Endothelial cell of umbilical vein (primary cell): ENCODE data around the gene PPIE. TPM values are rescaled to one million over a fixed set of nuclear protein-coding genes. Genes with fewer than 3 reads are reported as not detected.

Source experiments
- BruUV-seq: library from RNA; stranded (reverse); fragments of 400-500 nt; replicated peaks from 2 replicates; lab custom pipeline; 2021; lab: Mats Ljungman, UMichigan
- CTCF ChIA-PET: fragments of 300-600, 350-600 bp; sonication (Branson Sonifier 250); formaldehyde crosslinking; loops from one replicate; lab custom pipeline; 2021; ENCODE audit warnings: antibody characterized with exemption, inconsistent platforms; lab: Charles Lee
- POLR2A ChIA-PET: fragments of 300-600, 350-600 bp; sonication (Branson Sonifier 250); formaldehyde crosslinking; loops from one replicate; lab custom pipeline; 2021; ENCODE audit warnings: antibody characterized with exemption, inconsistent platforms; lab: Charles Lee
- DNase-seq: peaks from one replicate; pipeline ENCODE4 v3.0.0-alpha.2; 2011; ENCODE audit warnings: low read depth, low spot score
- FAIRE-seq: peaks from 2 replicates; lab custom pipeline; 2011; peaks lifted over from hg19 to GRCh38; lab: Jason Lieb, UNC
- H2AFZ ChIP-seq: 2 replicates; pipeline ENCODE4 v1.6.0; 2012; ENCODE audit warnings: low read depth, low read length, control low read depth, inconsistent platforms
- H3K27ac ChIP-seq: 2 replicates; pipeline ENCODE4 v1.5.1; 2011; ENCODE audit warnings: low read depth, mild to moderate bottlenecking, control low read depth, low read length, moderate library complexity; ENCODE audit not compliant: insufficient read depth
- H3K27me3 ChIP-seq, 2 experiments: 2 replicates each; pipeline versions ENCODE4 v1.6.0 to v1.6.1; 2011; ENCODE audit warnings: low read length in 2 of 2, mixed read lengths in 1 of 2; ENCODE audit not compliant: control insufficient read depth in 2 of 2, insufficient read depth in 2 of 2
- H3K36me3 ChIP-seq, 2 experiments: 2 replicates in 1 of 2; 3 replicates in 1 of 2; pipeline ENCODE4 v1.5.1; 2011; ENCODE audit warnings: low read length in 2 of 2, mild to moderate bottlenecking in 1 of 2, moderate library complexity in 1 of 2; ENCODE audit not compliant: control insufficient read depth in 2 of 2, insufficient read depth in 2 of 2; ENCODE audit errors: extremely low read depth in 1 of 2
- H3K4me1 ChIP-seq: 3 replicates; pipeline ENCODE4 v1.5.1; 2011; ENCODE audit warnings: mild to moderate bottlenecking, low read length; ENCODE audit not compliant: control insufficient read depth, insufficient read depth; ENCODE audit errors: extremely low read depth
- H3K4me2 ChIP-seq: 2 replicates; pipeline ENCODE4 v1.6.1; 2011; ENCODE audit warnings: low read length, control low read depth, mixed read lengths; ENCODE audit not compliant: insufficient read depth
- H3K4me3 ChIP-seq, 3 experiments: fragments of 200-600 bp in 1 of 3; sonication (generic), shearing (Covaris generic) in 1 of 3; replicated peaks in 1 of 3; 2 replicates each; pipeline ENCODE4 v1.5.1; 2011 to 2016; ENCODE audit warnings: control low read depth in 3 of 3, low read length in 3 of 3, mild to moderate bottlenecking in 2 of 3, inconsistent platforms in 1 of 3, low read depth in 1 of 3, moderate library complexity in 1 of 3; ENCODE audit not compliant: insufficient read depth in 1 of 3
- H3K79me2 ChIP-seq: 2 replicates; pipeline ENCODE4 v1.6.0; 2012; ENCODE audit warnings: low read length, inconsistent platforms; ENCODE audit not compliant: control insufficient read depth, insufficient read depth
- H3K9ac ChIP-seq: replicated peaks from 2 replicates; pipeline ENCODE3; 2011; ENCODE audit warnings: low read length, control low read depth; ENCODE audit not compliant: insufficient read depth; ENCODE audit errors: extremely low read depth
- H3K9me1 ChIP-seq: replicated peaks from 3 replicates; pipeline ENCODE4 v1.6.0; 2011; ENCODE audit warnings: mild to moderate bottlenecking, low read length; ENCODE audit not compliant: control insufficient read depth, insufficient read depth; ENCODE audit errors: extremely low read depth
- H3K9me3 ChIP-seq: replicated peaks from 2 replicates; pipeline ENCODE4 v1.5.1; 2012; ENCODE audit warnings: low read length, inconsistent platforms; ENCODE audit not compliant: control insufficient read depth, insufficient read depth
- H4K20me1 ChIP-seq: replicated peaks from 2 replicates; pipeline ENCODE3; 2011; ENCODE audit warnings: mild to moderate bottlenecking, low read length; ENCODE audit not compliant: control insufficient read depth, insufficient read depth; ENCODE audit errors: extremely low read depth
- CTCF ChIP-seq, 2 donors: IDR thresholded peaks; 1 replicate in 1 of 2; 2 replicates in 1 of 2; pipeline ENCODE4 v1.5.1; 2011; ENCODE audit warnings: low read length in 2 of 2, mild to moderate bottlenecking in 2 of 2, moderate library complexity in 2 of 2, control low read depth in 1 of 2, inconsistent platforms in 1 of 2, low read depth in 1 of 2; ENCODE audit not compliant: insufficient read depth in 1 of 2; ENCODE audit errors: extremely low read depth in 1 of 2
- EZH2 ChIP-seq: IDR thresholded peaks from 2 replicates; pipeline ENCODE4 v1.6.1; 2012; ENCODE audit warnings: borderline replicate concordance, low read depth, mild to moderate bottlenecking, moderate library complexity, low read length, inconsistent platforms; ENCODE audit not compliant: severe bottlenecking
- FOS ChIP-seq: IDR thresholded peaks from 2 replicates; pipeline ENCODE4 v1.6.1; 2011; ENCODE audit warnings: mild to moderate bottlenecking, low read length, moderate library complexity, borderline replicate concordance; ENCODE audit not compliant: insufficient read depth
- GATA2 ChIP-seq: IDR thresholded peaks from 2 replicates; pipeline ENCODE4 v1.7.0; 2011; ENCODE audit warnings: low read depth, mild to moderate bottlenecking, moderate library complexity, mixed read lengths, low read length; ENCODE audit not compliant: insufficient read length, insufficient read depth
- JUN ChIP-seq: IDR thresholded peaks from 2 replicates; pipeline ENCODE4 v1.6.1; 2011; ENCODE audit warnings: borderline replicate concordance, low read depth; ENCODE audit not compliant: insufficient read length, insufficient read depth
- MYC ChIP-seq: IDR thresholded peaks from one replicate; pipeline ENCODE4 v1.6.1; 2011; ENCODE audit warnings: mild to moderate bottlenecking, low read depth, low read length
- POLR2A ChIP-seq: IDR thresholded peaks from 2 replicates; pipeline ENCODE4 v1.6.1; 2012; ENCODE audit warnings: low read depth, mild to moderate bottlenecking, control low read depth, low read length
- POLR2AphosphoS5 ChIP-seq: IDR thresholded peaks from 2 replicates; pipeline ENCODE4 v1.6.1; 2012; ENCODE audit warnings: low read depth, mild to moderate bottlenecking, control low read depth, low read length, moderate library complexity; ENCODE audit not compliant: insufficient read depth
- dilution Hi-C: fragments of 300-500 bp; cut with MboI; formaldehyde crosslinking; loops from one replicate; pipeline ENCODE4 v1.15.0; 2019; ENCODE audit warnings: low sequenced_read_pairs; ENCODE audit not compliant: extremely low pct_ligation_motif_present
- intact Hi-C: fragments of 100-400 bp; cut with micrococcal nuclease; formaldehyde crosslinking; loops from one replicate; pipeline ENCODE4 v1.10.0; 2022
- polyA plus RNA-seq, 4 experiments: library from polyadenylated mRNA; depleted of rRNA in 3 of 4; stranded (reverse) in 3 of 4; unstranded in 1 of 4; fragments of >200 nt; gene quantifications; 2 replicates each; pipeline versions ENCODE4 v1.2.1 to v1.2.3, GENCODE V29; 2011 to 2012; ENCODE audit warnings: missing spikeins in 1 of 4
- total RNA-seq: library from RNA; stranded (reverse); gene quantifications from 2 replicates; pipeline ENCODE4 v1.2.3, GENCODE V29; 2021
- TF ChIP-seq, protein P1 (sequence below): IDR thresholded peaks from 2 replicates; pipeline ENCODE4 v1.6.1; 2011; ENCODE audit not compliant: insufficient read depth, insufficient read length

The PPIE gene
- total and polyA plus RNA-seq, 2 donors (not counting 3 experiments of a cell fraction or from before 2014, with no cell fraction given): 44.4 to 74.9 TPM

- POLR2A ChIA-PET: no interaction called here
- Histone ChIP-seq H3K36me3 (no peaks in the 10 kb centered on the region), H4K20me1 (no peaks in the 10 kb centered on the region), H3K4me1 (no peaks in the 10 kb centered on the region), H3K4me2 (no peak overlapping the region), H3K4me3 (no peak overlapping the region), H3K9me3 (no peaks in the 10 kb centered on the region), H3K27me3 (peaks cover 67 to 72% of the 10 kb centered on the region in 2 experiments), H3K79me2 (no peaks in the 10 kb centered on the region), H2AFZ (no peak overlapping the region), H3K9me1 (no peaks in the 10 kb centered on the region), H3K9ac (no peak overlapping the region), H3K27ac (no peak overlapping the region)
- FAIRE-seq (no peak), DNase-seq (no peak)
- dilution Hi-C loops: no loop called here
- intact Hi-C loops: no loop called here
- CTCF ChIA-PET: no interaction called here
- no TSS peak for BruUV-seq
- TF ChIP-seq EZH2 (no peak), FOS (no peak), MYC (no peak), POLR2AphosphoS5 (no peak), POLR2A (no peak), CTCF (IDR thresholded peaks at IDR 0.05; ENCODE audit: extremely low read depth in 1 of 2, insufficient read depth in 1 of 2, low read depth in 1 of 2, low read length in 2 of 2) (no peak)
Observed at GRCh38 chr1:39689214-39689613, 49.5 kb upstream of the PPIE start.

DNA sequence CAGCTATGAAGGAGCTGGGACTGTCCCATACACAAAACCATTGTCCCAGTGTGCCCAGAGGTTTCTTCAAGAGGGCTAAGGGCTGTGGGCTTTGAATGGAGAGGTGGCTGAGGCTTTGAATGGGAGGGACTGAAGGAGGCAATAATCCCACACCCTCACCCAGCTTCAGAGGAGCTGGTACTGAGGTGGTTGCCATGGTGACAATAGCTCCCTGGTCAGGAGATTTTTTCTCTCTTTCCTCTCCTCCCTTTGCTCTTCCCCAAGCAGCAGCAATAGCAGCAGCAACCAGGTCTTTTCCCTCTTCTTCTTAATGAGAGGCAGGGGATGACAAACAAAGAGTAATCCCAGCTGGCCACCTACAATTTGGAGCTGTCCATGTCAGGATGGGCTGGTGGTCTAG is 49.0 kb upstream of the PPIE start:
- CTCF ChIA-PET: interaction anchor here (0.6 kb wide), 1 partner anchor 32 kb away, joined by 4 read pairs; no protein-coding TSS in a partner anchor
- dilution Hi-C loops: no loop called here
- no TSS peak for BruUV-seq

More for the DNA sequence above, 49.0 kb upstream of the PPIE start:
- POLR2A ChIA-PET: no interaction called here
- Histone ChIP-seq H3K79me2 (no peaks in the 10 kb centered on the region), H3K9ac (no peak overlapping the region), H3K4me2 (no peak overlapping the region), H3K36me3 (no peaks in the 10 kb centered on the region), H2AFZ (no peak overlapping the region), H3K4me1 (no peaks in the 10 kb centered on the region), H3K4me3 (no peak overlapping the region), H3K9me3 (no peaks in the 10 kb centered on the region), H3K27me3 (peaks cover 67 to 72% of the 10 kb centered on the region in 2 experiments), H3K9me1 (no peaks in the 10 kb centered on the region), H4K20me1 (no peaks in the 10 kb centered on the region), H3K27ac (no peak overlapping the region)
- intact Hi-C loops: no loop called here
- FAIRE-seq: no peak
- DNase-seq: no peak
- TF ChIP-seq FOS (no peak), MYC (no peak), EZH2 (no peak), POLR2A (no peak), JUN (no peak), POLR2AphosphoS5 (no peak), CTCF (IDR thresholded peaks at IDR 0.05; ENCODE audit: extremely low read depth in 1 of 2, insufficient read depth in 1 of 2, low read depth in 1 of 2, low read length in 2 of 2) (no peak), GATA2 (no peak)
- TF ChIP-seq, protein P1, sequence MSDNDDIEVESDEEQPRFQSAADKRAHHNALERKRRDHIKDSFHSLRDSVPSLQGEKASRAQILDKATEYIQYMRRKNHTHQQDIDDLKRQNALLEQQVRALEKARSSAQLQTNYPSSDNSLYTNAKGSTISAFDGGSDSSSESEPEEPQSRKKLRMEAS: no peak
